Measurements from ENCODE around the gene MCHR1. TPM values are rescaled to one million over a fixed set of nuclear protein-coding genes. Genes with fewer than 3 reads are reported as not detected.

MCHR1 gene
- total and polyA plus RNA-seq, 9 of the 15 experiments (the other 6 are each of a cell fraction or from before 2014, with no cell fraction given), result 0.03 to 0.50 TPM; not detected in 7

DNA sequence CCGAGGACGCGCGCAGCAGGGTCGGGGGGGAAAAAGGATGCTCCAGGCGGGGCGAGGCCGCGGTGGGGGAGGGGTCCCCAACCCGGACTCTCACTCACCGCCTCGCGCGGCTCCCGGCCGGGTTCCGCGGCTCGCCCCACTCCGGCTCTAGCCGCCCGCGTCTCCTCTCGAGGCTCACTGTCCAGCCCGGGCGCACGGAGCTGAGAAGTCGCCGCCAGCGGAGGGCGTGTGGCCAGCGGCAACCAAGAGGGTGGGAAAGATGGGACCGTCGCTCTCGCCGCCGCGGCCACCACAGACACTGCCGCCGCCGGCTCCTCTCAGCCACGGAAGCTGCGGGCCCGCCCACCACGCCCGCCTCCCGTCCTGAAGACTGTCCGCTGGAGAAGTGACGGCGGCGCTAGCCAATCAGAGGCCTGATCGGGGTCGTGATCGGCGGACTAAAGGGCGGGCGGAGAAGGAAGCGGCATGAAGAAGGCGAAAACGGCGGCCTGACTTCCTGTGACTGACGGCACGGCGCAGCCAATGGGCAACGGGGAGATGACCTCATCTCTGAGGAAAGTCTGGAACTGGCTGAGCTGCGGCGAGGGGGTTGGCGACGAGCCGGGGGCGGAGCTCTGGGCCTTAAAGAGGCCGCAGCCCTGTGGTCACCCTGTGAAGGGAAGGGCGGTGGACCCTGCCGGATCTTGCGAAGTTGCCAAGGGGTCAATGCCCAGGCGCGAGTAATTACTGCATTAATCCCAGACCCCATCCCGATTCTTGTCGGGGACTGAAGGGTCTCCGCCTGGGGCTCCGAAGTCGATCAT, 42.7 kb upstream of the MCHR1 start, which contains the start of gene MRTFA (continued):
- TF ChIP-seq YY1 (IDR thresholded peaks at IDR 0.05; ENCODE audit: borderline replicate concordance in 1 of 3, control insufficient read depth in 1 of 3, extremely low read depth in 1 of 3, insufficient read depth in 3 of 3, insufficient read length in 1 of 3, insufficient replicate concordance in 2 of 3, low read depth in 1 of 3, low read length in 2 of 3) (peak in 2 of 3 experiments; percentile 45 to 67), ZBTB9 (CRISPR knock-in tag; IDR thresholded peaks at IDR 0.05) (peak; percentile 71; the same call in 1 of the 2 replicates), MBD2 (IDR thresholded peaks at IDR 0.05; ENCODE audit: borderline replicate concordance, low read depth) (peak; percentile 91), POLR2A (conservative IDR thresholded peaks at IDR 0.05) (peak; percentile 84), FOXM1 (IDR thresholded peaks at IDR 0.05; ENCODE audit: low read depth) (0 out of 2 replicates have a peak, but pooled peaks have one; percentile 49), FOXM1 (CRISPR knock-in tag; IDR thresholded peaks at IDR 0.05; ENCODE audit: low read depth) (0 out of 2 replicates have a peak, but pooled peaks have one; percentile 57), C11orf30 (IDR thresholded peaks at IDR 0.05; ENCODE audit: low read depth) (no peak), ZC3H4 (CRISPR knock-in tag; IDR thresholded peaks at IDR 0.05; ENCODE audit: borderline replicate concordance) (0 out of 2 replicates have a peak, but pooled peaks have one; percentile 41), CGGBP1 (CRISPR knock-in tag; IDR thresholded peaks at IDR 0.05) (peak; percentile 41; the same call in 1 of the 2 replicates), TSHZ1 (CRISPR knock-in tag; IDR thresholded peaks at IDR 0.05) (no peak)
- TF ChIP-seq, protein P1, sequence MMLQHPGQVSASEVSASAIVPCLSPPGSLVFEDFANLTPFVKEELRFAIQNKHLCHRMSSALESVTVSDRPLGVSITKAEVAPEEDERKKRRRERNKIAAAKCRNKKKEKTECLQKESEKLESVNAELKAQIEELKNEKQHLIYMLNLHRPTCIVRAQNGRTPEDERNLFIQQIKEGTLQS (IDR thresholded peaks at IDR 0.05), result peak; percentile 96
- TF ChIP-seq, protein P1 (CRISPR knock-in tag; conservative IDR thresholded peaks at IDR 0.05), result no peak
- TF ChIP-seq, protein P2, sequence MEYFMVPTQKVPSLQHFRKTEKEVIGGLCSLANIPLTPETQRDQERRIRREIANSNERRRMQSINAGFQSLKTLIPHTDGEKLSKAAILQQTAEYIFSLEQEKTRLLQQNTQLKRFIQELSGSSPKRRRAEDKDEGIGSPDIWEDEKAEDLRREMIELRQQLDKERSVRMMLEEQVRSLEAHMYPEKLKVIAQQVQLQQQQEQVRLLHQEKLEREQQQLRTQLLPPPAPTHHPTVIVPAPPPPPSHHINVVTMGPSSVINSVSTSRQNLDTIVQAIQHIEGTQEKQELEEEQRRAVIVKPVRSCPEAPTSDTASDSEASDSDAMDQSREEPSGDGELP (CRISPR knock-in tag; IDR thresholded peaks at IDR 0.05; ENCODE audit: borderline replicate concordance), result peak; percentile 72; the same call in 1 of the 2 replicates

Data from K562 (cell line).